HuH-7.5 (cell line): ENCODE data around the gene EIF3B.
"Not testable (repeated sequence)": the region's sequence is repeated elsewhere in the genome, so short reads cannot be mapped to it uniquely, and the experiment has no call there.

Source experiments
- DNase-seq: peaks from one replicate; pipeline ENCODE4 v3.0.0; 2011; ENCODE audit warnings: low spot score

EIF3B gene

DNA sequence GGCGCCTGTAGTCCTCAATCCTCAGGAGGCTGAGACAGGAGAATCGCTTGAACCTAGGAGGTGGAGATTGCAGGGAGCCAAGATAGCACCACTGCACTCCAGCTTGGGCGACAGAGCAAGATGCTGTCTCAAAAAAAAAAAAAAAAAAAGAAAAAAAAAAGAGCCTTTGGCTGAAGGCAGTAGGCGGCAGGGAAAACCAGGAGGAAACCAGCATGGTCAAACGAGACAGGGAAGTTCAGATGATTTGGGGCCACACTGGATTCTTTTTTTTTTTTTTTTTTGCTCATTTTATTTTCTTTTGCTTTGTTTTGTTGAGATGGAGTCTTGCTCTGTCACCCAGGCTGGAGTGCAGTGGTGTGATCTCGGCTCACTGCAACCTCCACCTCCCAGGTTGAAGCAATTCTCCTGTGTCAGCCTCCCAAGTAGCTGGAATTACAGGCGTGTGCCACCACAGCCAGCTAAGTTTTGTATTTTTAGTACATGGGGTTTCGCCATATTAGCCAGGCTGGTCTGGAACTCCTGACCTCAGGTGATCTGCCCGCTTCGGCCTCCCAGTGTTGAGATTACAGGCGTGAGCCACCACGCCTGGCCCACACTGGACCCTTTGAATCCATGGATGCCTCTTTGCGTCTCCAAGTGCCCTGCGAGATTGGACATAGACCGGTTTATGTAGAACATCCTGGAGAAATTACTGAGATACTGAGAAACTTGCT lies 7.1 kb upstream of the EIF3B start:
- DNase-seq, result not testable (repeated sequence)

DNA sequence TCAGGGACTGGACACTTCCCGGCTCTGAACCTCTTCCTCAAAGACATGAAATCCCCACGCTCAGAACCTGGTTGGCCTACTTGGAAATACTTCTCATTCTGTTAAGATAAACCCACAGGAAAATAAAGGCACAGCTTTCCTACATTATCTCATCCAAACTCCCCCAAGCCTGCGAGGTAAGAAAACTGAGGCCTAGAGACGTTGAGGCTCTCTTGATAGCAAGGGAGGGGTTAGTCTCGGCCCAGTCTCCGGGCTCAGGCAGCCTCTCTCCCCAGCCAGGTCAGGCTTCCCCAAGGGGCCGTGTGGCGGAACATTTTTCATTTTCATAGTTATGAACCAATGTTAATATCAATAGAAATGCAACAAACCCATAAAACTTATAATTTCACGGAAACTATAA lies 4.6 kb upstream of the EIF3B start:
- DNase-seq, result no peak

DNA sequence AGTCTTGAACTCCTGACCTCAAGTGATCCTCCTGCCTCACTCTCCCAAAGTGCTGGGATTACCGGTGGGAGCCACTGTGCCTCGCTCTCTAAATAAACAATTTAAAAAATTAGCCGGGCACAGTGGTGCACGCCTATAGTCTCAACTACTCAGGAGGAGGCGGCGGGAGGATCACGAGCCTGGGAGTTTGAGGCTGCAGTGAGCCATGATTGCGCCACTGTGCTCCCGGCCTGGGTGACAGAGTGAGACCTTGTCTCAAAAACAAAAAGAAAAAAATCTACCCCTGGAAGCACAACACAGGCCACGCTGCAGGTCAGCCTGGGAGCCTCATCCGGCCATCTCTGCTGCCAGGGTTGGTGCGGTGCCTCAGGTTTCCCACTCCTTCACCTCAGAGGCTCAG lies 3.8 kb upstream of the EIF3B start:
- no peak for DNase-seq

DNA sequence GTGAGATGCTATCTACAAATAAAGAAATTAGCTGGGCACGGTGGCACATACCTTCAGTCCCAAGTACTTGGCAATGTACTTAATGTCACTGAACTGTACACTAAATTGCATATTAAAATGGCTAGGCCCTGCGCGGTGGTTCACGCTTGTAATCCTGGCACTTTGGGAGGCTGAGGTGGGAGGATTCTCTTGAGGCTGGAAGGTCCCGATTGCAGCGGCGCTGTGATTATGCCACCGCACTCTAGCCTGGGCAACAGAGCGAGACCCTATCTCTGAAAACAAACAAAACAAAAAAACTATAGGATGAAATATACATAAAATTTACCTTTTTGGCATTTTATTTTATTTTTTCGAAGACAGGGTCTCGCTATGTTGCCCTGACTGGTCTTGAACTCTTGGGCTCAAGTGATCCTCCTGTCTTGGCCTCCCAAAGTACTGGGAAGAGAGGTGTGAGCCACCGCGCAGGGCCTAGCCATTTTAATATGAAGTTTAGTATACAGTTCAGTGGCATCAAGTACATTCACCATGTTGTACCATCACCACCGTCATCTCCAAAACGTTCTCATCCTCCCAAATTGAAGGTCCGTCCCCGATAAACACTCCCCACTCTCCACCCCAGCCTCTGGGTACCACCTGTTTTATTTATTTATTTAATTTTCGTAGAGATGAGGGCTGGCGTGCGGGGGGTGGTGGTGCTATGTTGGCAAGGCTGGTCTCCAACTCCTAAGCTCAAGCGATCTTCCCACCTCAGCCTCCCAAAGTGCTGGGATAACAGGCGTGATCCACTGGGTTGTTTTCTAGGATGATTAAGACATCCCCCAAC lies 1.3 kb upstream of the EIF3B start:
- no peak for DNase-seq

DNA sequence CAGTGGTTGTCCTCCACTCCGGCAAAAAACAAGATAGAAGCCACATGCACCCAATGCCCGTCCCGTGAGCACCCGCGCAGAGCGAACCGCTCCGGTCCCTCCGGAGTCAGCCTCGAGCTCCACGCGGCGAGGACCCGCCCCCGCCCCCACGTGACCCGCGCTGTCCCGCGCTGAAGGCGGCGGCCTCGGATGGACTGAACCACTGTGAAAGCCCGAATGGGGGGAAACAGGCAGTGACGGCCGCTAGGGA lies 766 bp upstream of the EIF3B start:
- peak; percentile 96 for DNase-seq

DNA sequence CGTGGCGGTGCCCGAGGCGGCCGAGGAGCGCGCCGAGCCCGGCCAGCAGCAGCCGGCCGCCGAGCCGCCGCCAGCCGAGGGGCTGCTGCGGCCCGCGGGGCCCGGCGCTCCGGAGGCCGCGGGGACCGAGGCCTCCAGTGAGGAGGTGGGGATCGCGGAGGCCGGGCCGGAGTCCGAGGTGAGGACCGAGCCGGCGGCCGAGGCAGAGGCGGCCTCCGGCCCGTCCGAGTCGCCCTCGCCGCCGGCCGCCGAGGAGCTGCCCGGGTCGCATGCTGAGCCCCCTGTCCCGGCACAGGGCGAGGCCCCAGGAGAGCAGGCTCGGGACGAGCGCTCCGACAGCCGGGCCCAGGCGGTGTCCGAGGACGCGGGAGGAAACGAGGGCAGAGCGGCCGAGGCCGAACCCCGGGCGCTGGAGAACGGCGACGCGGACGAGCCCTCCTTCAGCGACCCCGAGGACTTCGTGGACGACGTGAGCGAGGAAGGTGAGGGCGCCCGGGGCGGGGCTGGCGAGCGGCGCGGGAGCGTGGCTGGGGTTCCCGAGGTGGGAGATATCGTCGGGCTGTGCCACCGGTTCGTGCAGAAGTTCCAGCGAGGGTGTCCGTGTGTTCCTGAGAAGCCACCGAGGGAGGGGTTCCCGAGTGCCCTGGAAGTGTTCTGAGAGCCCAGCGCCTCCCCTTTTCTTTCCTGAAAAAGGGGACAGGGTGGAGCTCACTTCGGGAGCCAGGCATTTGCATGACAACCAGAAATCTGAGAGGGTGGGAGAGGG lies 495 bp downstream of the EIF3B start:
- DNase-seq, result no peak

DNA sequence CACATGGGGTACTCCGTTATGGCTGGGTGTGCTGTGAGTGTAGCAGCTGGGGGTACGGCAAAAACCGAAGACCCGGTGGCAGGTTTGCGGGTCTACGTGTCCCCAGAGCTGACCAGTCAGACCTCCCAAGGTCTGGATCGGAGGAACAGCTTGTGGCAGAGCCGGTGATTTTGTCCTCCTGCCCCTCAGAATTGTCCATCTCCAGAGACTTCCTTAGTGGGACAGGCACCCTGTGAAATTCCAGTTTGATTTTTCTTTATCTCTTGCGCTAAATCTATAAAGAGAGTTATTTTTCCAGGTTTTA lies 1.0 kb downstream of the EIF3B start:
- DNase-seq, result no peak

DNA sequence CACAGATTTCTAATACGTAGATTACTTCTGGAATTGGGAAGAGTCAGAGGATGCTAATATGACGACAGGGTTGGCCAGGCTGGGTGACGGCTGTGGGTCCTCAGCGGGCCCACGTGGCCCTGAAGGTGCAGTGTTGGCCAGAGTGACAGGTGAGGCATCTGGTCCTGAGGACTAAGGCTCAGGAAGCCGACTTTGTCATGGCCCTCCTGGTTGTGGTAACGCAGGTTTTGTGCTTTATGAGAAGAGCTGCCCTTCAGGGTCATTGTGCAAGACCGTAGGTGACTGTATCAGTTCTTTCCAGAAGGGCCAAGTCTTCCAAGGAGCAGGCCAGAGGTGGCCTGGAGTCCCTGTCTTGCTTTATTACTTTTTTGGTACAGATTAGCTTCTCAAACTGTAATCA lies 2.5 kb downstream of the EIF3B start:
- DNase-seq, result peak; percentile 5

DNA sequence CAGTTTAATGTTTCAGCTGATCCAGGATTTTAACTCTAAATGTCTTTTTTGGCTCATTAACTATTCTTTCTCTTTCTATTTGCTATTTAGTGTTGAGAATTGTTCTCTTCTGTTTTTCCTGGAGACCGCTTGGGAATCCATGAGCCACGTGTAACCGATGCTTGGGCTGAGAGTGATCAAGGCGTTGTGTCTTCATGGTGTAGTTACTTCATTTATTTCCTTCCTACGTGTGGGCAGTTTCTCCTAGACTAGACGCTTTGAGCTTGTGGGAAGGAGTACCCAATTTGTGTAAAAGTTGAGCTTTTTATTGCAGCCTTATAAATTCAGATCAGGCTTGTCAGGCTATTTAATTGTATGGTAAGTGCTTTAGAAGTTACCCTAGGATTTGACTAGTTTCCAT lies 2.9 kb downstream of the EIF3B start:
- peak; percentile 4 for DNase-seq

DNA sequence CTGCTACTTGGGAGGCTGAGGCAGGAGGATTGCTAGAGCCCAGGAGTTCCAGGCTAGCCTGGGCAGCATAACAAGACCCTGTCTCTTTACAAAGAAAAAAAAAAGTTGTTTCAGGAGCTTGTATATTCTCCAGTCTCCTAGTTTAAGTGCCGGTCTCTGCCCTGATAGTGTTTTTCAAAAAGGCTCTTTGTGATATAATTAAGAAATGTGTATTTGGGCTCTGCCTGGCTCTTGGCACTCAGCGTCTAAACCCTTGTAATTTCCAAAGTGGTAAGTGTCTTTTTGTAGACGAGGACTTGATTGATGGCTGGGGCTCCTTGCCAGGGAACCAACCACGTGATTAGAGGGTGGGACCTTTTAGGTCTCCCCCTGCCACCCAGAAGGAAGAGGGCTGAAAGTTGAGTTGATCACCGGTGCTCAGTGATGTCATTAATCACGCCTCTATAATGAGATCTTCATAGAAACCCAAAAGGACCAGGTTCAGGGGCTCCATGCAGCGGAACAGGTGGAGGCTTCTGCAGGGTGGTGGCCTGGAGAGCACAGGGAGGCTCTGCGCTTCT lies 4.4 kb downstream of the EIF3B start:
- DNase-seq, result no peak

DNA sequence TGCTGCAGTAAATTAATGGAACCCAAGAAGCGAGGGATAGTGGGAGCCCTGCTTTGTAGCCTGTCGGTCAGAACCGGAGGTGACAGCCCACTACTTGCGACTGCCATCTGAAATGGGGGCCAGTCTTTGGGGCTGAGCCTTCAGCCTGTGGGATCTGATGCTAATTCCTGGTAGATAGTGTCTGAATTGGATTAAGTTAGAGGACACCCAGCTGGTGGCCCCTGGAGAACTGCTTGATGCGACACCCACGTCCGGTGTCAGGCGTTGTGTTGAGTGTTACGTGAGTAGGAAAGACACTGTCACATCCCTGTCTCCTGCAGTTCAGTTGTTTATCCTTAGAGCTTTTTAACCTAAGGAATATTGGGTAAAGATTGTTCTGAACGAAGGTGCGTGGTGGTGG lies 5.0 kb downstream of the EIF3B start:
- DNase-seq, result no peak

DNA sequence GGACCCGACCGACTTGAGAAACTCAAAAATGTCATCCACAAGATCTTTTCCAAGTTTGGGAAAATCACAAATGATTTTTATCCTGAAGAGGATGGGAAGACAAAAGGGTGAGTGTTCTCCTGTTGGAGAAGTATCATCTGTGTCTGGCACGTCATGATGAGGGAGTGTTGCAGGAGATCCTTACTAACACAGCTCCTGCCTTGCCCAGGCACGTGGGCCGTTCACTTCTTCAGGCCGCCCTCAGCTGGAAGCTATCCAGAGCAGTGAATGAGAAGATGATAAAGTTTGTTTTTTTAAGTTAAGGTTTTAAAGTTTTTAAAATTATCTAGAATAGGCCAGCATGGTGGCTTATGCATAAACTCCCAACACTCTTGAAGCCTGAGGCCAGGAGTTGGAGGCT lies 6.2 kb downstream of the EIF3B start:
- DNase-seq, result no peak

DNA sequence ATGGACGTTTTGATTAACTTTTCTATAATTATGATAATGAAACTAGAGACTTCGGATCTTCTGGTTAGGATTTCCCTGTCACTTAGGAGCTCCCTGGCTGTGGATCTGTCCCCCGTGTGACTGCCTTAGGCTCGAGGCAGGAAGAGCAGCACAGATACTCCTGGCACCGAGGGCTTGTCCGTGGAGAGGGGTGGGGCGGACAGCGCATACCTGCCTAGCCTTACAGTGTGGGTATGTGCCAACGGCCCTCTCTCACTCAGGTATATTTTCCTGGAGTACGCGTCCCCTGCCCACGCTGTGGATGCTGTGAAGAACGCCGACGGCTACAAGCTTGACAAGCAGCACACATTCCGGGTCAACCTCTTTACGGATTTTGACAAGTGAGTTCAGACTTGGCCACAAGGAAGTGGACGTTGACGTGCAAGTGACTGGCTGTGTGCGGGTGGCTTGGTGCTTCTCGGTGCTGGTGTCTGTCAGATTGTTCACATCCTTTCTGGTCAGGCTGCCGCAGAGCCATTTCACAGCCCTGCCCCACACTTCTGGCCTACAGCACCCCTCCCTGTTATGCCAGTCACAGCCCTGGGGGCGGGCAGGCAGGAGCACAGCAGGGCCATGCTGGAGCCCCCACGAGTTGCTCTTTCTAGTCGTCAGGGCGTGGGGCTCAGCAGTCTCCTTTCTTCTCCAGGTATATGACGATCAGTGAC lies 7.9 kb downstream of the EIF3B start:
- DNase-seq, result no peak

DNA sequence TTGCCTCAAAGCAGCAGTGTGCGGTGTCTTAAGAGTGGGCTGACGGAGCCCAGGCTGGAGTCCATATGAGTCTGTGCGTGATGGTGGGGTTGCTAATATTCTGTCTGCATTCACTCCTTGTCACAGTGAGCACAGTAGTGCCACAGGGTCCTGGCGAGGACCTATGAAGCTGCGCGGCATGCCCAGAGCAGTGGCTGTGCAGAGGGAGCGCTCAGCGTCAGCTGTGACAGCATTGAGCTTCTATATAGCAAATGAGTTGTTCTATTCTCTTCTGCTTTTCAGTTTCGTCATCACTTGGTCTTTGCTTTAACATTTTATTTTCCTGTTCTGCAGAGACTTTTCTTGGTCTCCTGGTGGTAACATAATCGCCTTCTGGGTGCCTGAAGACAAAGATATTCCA lies 14.5 kb downstream of the EIF3B start:
- DNase-seq, result no peak

DNA sequence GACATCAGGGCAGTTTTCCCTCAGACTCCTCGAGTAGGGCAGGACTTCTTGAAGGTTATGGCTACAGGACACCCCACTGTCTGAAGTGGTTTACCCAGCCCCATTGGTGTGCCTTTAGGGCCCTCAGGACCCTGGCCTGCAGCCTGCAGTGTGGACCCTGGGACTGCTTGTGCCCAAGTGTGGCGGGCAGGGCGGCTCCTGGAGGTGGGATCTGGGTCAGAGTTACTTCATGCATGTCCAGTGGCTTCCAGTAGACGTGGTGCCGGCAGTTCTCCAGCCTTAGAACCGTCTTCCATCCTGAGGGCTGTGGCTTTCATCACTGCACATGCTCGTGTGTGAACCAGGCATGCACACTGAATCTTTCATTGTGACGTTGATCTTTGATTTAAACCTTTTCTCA lies 16.7 kb downstream of the EIF3B start:
- DNase-seq, result no peak

DNA sequence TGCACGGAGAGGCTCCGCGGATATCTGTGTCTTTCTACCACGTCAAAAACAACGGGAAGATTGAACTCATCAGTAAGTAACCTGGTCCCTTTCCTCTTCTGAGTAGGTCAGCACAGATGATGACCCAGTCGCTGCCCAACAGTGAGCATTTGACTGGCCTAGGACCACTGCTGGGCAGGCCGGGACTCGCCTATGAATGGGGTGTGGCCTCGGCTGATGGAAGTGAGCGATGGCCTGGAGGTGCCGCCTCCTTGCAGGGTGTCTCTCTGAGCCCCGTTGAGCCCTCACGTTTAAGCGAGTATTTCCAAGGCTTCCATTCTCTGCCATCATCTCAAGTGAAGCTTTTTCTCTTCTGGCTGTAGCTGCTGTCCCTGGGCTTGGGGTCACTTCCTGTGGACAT lies 18.1 kb downstream of the EIF3B start:
- DNase-seq, result no peak

DNA sequence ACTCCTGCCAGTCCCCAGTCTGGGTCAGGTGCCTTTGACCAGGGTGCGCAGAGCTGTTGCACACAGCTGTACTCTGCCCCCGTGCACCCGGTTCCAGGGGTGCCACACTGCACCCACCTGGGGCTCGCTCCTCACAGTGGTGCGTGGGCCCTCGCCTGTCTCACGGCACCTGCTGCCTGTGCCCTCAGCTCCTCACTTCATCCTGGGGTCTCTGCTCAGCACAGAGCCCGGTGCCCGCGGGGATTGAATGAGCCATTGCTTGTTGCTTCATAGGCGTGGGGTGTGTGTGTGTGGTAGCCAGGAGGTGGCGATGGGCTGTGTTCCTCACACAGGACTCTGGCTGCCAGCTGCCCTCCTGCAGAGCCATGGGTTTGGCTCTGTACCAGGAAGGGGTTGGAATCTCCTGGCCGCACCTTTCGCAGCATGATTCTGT lies 18.5 kb downstream of the EIF3B start:
- no peak for DNase-seq

DNA sequence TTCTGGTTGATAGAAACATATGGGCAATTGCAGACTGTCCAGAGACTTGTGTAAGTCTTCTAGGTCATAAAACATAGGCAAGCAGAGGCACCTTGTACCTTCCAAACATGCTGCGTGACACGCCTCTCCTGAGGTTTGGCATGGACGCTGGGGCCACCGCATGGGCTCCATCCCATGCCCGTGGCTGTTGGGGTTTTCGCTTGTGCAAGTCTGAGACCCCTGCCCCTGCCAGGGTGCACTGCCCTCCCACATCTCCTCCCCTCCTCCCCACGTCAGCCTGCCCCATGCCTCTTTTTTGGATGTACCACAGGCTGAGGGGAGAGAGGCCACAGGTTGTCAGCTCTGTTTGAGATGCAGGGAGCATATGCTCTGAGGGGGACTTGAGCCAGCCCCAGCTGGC lies 19.0 kb downstream of the EIF3B start:
- DNase-seq, result no peak

DNA sequence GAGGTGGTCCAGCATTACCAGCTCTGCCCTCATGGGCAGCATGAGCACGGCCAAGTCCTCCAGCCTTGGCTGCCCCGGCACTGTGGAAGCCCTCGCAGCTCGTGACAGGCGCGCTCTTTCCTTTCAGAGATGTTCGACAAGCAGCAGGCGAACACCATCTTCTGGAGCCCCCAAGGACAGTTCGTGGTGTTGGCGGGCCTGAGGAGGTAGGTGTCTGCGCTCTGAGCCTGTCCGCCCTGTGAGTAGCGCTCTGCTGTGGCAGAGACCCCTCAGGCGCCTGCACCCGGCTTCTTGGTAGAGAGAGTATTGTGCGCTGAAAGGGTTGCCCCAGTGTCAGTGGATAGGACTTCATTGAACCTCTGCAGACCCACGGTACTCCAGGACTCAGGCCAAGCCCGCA lies 19.8 kb downstream of the EIF3B start:
- DNase-seq, result no peak

DNA sequence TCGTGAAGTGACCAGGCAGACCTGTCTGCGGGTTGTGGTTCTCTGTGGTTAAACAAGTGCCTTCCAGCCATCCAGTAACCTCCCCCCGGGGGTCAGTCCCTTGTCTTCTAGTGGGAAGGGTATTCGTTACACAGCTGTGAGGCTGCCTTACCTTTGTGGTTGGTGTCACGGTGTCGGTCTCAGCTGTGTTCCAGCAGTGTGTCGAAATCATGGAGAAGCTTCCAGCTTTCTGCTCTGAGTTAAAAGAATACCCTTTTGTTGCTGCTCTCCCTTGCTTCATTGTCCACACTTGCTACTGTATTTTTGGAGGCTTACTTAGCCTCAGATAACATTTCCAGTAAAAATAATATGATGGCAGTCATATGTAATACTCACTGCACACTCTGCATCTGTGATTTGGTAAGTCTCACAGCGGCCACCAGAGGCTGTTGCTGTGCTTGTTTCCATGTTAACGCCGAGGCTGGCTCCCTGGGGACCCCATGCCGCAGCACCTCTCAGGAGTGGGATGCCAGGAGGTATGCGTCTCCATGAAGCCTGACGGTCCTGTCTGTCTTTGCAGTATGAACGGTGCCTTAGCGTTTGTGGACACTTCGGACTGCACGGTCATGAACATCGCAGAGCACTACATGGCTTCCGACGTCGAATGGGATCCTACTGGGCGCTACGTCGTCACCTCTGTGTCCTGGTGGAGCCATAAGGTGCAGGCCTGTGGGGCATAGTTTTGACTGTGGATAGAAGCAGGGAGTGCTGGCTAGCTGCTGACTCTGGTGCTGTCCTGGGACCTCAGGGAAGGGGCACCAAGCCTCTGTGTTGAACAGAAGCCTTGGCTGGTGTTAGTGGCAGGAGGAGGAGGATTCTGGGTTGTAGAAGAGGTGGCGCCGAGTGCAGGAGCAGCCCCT lies 20.5 kb downstream of the EIF3B start:
- no peak for DNase-seq

DNA sequence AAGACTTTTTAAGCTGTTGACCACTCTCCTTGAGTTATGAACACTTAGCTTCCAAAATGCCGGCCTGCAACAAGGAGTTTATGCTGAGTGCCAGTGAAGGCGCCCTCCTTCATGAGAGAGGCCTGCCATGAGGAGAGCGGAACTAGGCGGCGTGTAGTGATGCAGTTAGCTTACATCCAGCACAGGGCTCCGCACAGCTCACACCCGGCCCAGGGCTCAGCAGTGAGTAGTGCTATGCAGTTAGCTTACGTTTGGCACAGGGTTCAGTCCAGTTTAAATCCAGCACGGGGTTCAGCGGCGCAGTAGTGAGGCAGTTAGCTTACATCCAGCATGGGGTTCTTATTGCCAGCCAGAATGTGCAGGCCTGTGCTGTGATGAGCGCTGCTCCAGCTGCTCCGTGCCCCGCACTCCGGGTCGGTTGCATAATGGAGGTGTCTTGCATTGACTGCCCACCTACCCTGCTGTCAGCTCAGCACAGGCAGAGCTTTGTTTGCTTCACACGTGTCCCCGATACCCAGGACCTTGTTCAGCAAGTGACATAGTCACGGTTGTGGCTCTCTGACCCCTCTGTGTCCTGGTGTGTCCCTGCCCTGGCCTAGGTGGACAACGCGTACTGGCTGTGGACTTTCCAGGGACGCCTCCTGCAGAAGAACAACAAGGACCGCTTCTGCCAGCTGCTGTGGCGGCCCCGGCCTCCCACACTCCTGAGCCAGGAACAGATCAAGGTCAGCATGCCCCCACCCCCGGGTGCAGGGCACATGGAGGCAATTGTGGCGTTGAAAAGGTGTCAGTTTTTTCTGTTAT lies 21.9 kb downstream of the EIF3B start:
- no peak for DNase-seq
